Ramos (cell line): ENCODE measurements around the gene LGI4.
"Not testable (repeated sequence)": the region's sequence is repeated elsewhere in the genome, so short reads cannot be mapped to it uniquely, and the experiment has no call there.

Experiments
- in situ Hi-C: fragments of 300-500 bp; cut with MboI; formaldehyde crosslinking; loops from one replicate; pipeline ENCODE4 v1.14.3; 2022; ENCODE audit warnings: low sequenced_read_pairs; ENCODE audit not compliant: unreplicated experiment

The LGI4 gene

GRCh38 chr19:35110974-35111373, 23.9 kb downstream of the LGI4 start:
- in situ Hi-C loops, result no loop called here

- in situ Hi-C loops, result no loop called here
Measured at GRCh38 chr19:35109395-35110112, 25.3 kb downstream of the LGI4 start.

GRCh38 chr19:35108730-35109129, 26.1 kb downstream of the LGI4 start:
- in situ Hi-C loops, result no loop called here

GRCh38 chr19:35107545-35107944, 27.3 kb downstream of the LGI4 start:
- in situ Hi-C loops, result no loop called here

- in situ Hi-C loops, result no loop called here
Measured at GRCh38 chr19:35106898-35107541, 27.8 kb downstream of the LGI4 start.

GRCh38 chr19:35106291-35106583, 28.6 kb downstream of the LGI4 start:
- in situ Hi-C loops, result no loop called here

GRCh38 chr19:35105411-35106290, 29.2 kb downstream of the LGI4 start:
- in situ Hi-C loops, result no loop called here

GRCh38 chr19:35105047-35105410, 29.8 kb downstream of the LGI4 start:
- in situ Hi-C loops, result no loop called here

- in situ Hi-C loops, result no loop called here
Measured at GRCh38 chr19:35104361-35104760, 30.5 kb downstream of the LGI4 start.

GRCh38 chr19:35103614-35104013, 31.2 kb downstream of the LGI4 start:
- in situ Hi-C loops, result not testable (repeated sequence)

GRCh38 chr19:35101949-35102348, 32.9 kb downstream of the LGI4 start:
- in situ Hi-C loops, result not testable (repeated sequence)

- in situ Hi-C loops, result no loop called here
Measured at GRCh38 chr19:35100588-35101533, 34.0 kb downstream of the LGI4 start.

- in situ Hi-C loops, result no loop called here
Measured at GRCh38 chr19:35099897-35100275, 35.0 kb downstream of the LGI4 start.

GRCh38 chr19:35099155-35099896, 35.5 kb downstream of the LGI4 start:
- in situ Hi-C loops, result no loop called here

- in situ Hi-C loops, result no loop called here
Measured at GRCh38 chr19:35098413-35099049, 36.3 kb downstream of the LGI4 start.

GRCh38 chr19:35095667-35096368, 39.0 kb downstream of the LGI4 start:
- in situ Hi-C loops, result no loop called here

- in situ Hi-C loops, result no loop called here
Measured at GRCh38 chr19:35094656-35095055, 40.2 kb downstream of the LGI4 start.

GRCh38 chr19:35093941-35094647, 40.8 kb downstream of the LGI4 start:
- in situ Hi-C loops, result no loop called here
